Measurements from ENCODE around the gene DBNL.

DBNL gene

DNA sequence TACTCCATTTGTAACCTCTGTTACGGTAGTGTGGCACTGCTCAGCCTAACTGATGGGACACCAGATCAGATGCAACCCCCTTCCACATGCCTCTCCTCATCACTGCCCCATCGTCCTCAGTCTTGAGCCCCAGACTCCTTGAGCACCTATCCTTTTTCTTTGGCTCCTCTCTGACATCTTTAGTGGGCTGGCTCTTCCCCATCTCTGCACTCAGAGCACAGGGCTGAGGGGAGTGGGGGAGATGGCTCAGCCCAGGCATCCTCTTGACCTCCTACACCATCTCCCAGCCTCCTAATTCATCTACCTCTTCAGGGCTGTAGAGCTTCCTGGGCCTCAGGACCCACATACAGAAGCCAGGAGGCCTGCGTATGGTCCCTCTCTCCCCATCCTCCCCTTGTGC lies 39.3 kb downstream of the DBNL start:
- no peak for TF ChIP-seq ZFP30 (CRISPR knock-in tag; IDR thresholded peaks at IDR 0.05)
- TF ChIP-seq PPARA (CRISPR knock-in tag; IDR thresholded peaks at IDR 0.05; ENCODE audit: borderline replicate concordance), result no peak
- no peak for TF ChIP-seq CSDC2 (CRISPR knock-in tag; IDR thresholded peaks at IDR 0.05)
- no peak for TF ChIP-seq TOX (CRISPR knock-in tag; IDR thresholded peaks at IDR 0.05; ENCODE audit: borderline replicate concordance)
- TF ChIP-seq, protein P1, sequence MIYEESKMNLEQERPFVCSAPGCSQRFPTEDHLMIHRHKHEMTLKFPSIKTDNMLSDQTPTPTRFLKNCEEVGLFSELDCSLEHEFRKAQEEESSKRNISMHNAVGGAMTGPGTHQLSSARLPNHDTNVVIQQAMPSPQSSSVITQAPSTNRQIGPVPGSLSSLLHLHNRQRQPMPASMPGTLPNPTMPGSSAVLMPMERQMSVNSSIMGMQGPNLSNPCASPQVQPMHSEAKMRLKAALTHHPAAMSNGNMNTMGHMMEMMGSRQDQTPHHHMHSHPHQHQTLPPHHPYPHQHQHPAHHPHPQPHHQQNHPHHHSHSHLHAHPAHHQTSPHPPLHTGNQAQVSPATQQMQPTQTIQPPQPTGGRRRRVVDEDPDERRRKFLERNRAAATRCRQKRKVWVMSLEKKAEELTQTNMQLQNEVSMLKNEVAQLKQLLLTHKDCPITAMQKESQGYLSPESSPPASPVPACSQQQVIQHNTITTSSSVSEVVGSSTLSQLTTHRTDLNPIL (CRISPR knock-in tag; IDR thresholded peaks at IDR 0.05; ENCODE audit: low read depth), result no peak
- TF ChIP-seq CSRNP3 (CRISPR knock-in tag; IDR thresholded peaks at IDR 0.05), result no peak
- no peak for TF ChIP-seq ZC3H10 (CRISPR knock-in tag; IDR thresholded peaks at IDR 0.05)
- no peak for TF ChIP-seq ISL1 (CRISPR knock-in tag; IDR thresholded peaks at IDR 0.05)
- no peak for TF ChIP-seq ZNF8 (CRISPR knock-in tag; IDR thresholded peaks at IDR 0.05)
- no peak for TF ChIP-seq OSR1 (CRISPR knock-in tag; IDR thresholded peaks at IDR 0.05)
- ATAC-seq, result no peak

DNA sequence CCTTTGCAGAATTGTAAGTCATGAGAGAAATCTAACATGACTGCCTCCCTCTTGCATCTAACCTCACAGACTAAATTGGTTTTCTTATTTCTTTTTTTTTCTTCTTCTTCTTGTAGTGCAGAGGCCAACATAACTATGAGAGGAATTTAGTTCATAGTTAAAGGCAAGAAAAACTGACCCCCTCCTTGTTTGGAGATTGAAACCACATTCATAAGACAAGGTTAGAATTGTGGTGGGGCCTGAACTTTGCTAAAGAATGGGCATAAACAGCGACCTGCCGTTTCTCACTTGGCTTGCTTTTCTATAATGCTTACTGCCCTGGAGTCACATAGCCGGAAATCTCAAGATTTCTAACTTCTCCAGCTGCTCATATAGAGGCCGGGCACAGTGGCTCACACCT lies 40.2 kb downstream of the DBNL start:
- no peak for ATAC-seq
- no peak for TF ChIP-seq GLIS3 (CRISPR knock-in tag; IDR thresholded peaks at IDR 0.05)
- TF ChIP-seq CSRNP3 (CRISPR knock-in tag; IDR thresholded peaks at IDR 0.05), result no peak
- no peak for TF ChIP-seq ZC3H10 (CRISPR knock-in tag; IDR thresholded peaks at IDR 0.05)
- TF ChIP-seq ZFP30 (CRISPR knock-in tag; IDR thresholded peaks at IDR 0.05), result no peak
- no peak for TF ChIP-seq BACH2 (CRISPR knock-in tag; IDR thresholded peaks at IDR 0.05; ENCODE audit: borderline replicate concordance)
- TF ChIP-seq, protein P2, sequence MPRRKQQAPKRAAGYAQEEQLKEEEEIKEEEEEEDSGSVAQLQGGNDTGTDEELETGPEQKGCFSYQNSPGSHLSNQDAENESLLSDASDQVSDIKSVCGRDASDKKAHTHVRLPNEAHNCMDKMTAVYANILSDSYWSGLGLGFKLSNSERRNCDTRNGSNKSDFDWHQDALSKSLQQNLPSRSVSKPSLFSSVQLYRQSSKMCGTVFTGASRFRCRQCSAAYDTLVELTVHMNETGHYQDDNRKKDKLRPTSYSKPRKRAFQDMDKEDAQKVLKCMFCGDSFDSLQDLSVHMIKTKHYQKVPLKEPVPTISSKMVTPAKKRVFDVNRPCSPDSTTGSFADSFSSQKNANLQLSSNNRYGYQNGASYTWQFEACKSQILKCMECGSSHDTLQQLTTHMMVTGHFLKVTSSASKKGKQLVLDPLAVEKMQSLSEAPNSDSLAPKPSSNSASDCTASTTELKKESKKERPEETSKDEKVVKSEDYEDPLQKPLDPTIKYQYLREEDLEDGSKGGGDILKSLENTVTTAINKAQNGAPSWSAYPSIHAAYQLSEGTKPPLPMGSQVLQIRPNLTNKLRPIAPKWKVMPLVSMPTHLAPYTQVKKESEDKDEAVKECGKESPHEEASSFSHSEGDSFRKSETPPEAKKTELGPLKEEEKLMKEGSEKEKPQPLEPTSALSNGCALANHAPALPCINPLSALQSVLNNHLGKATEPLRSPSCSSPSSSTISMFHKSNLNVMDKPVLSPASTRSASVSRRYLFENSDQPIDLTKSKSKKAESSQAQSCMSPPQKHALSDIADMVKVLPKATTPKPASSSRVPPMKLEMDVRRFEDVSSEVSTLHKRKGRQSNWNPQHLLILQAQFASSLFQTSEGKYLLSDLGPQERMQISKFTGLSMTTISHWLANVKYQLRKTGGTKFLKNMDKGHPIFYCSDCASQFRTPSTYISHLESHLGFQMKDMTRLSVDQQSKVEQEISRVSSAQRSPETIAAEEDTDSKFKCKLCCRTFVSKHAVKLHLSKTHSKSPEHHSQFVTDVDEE (CRISPR knock-in tag; IDR thresholded peaks at IDR 0.05), result no peak
- TF ChIP-seq, protein P3, sequence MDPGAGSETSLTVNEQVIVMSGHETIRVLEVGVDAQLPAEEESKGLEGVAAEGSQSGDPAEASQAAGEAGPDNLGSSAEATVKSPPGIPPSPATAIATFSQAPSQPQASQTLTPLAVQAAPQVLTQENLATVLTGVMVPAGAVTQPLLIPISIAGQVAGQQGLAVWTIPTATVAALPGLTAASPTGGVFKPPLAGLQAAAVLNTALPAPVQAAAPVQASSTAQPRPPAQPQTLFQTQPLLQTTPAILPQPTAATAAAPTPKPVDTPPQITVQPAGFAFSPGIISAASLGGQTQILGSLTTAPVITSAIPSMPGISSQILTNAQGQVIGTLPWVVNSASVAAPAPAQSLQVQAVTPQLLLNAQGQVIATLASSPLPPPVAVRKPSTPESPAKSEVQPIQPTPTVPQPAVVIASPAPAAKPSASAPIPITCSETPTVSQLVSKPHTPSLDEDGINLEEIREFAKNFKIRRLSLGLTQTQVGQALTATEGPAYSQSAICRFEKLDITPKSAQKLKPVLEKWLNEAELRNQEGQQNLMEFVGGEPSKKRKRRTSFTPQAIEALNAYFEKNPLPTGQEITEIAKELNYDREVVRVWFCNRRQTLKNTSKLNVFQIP (CRISPR knock-in tag; IDR thresholded peaks at IDR 0.05; ENCODE audit: borderline replicate concordance, low read depth), result no peak
- no peak for TF ChIP-seq SNAI2 (CRISPR knock-in tag; IDR thresholded peaks at IDR 0.05)
- TF ChIP-seq CSDC2 (CRISPR knock-in tag; IDR thresholded peaks at IDR 0.05), result no peak
- TF ChIP-seq ESRRG (CRISPR knock-in tag; IDR thresholded peaks at IDR 0.05), result no peak
- TF ChIP-seq ISL1 (CRISPR knock-in tag; IDR thresholded peaks at IDR 0.05), result no peak
- TF ChIP-seq OSR1 (CRISPR knock-in tag; IDR thresholded peaks at IDR 0.05), result no peak
- TF ChIP-seq, protein P1 (CRISPR knock-in tag; IDR thresholded peaks at IDR 0.05; ENCODE audit: low read depth), result no peak
- no peak for TF ChIP-seq ZFP3 (CRISPR knock-in tag; IDR thresholded peaks at IDR 0.05)
- no peak for TF ChIP-seq ARNTL (CRISPR knock-in tag; IDR thresholded peaks at IDR 0.05; ENCODE audit: borderline replicate concordance, low read depth)
- TF ChIP-seq ZNF70 (CRISPR knock-in tag; IDR thresholded peaks at IDR 0.05), result no peak
- no peak for TF ChIP-seq ZNF8 (CRISPR knock-in tag; IDR thresholded peaks at IDR 0.05)
- TF ChIP-seq, protein P4, sequence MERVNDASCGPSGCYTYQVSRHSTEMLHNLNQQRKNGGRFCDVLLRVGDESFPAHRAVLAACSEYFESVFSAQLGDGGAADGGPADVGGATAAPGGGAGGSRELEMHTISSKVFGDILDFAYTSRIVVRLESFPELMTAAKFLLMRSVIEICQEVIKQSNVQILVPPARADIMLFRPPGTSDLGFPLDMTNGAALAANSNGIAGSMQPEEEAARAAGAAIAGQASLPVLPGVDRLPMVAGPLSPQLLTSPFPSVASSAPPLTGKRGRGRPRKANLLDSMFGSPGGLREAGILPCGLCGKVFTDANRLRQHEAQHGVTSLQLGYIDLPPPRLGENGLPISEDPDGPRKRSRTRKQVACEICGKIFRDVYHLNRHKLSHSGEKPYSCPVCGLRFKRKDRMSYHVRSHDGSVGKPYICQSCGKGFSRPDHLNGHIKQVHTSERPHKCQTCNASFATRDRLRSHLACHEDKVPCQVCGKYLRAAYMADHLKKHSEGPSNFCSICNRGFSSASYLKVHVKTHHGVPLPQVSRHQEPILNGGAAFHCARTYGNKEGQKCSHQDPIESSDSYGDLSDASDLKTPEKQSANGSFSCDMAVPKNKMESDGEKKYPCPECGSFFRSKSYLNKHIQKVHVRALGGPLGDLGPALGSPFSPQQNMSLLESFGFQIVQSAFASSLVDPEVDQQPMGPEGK (CRISPR knock-in tag; IDR thresholded peaks at IDR 0.05; ENCODE audit: borderline replicate concordance), result no peak
